Activated T-cell treated with anti-CD3 and anti-CD28 coated beads for 4 hours (primary cell): ENCODE data around the gene CCDC192.
"Not testable (repeated sequence)": the region's sequence is repeated elsewhere in the genome, so short reads cannot be mapped to it uniquely, and the experiment has no call there.

ENCODE experiments used
- DNase-seq: peaks from one replicate; pipeline ENCODE4 v3.0.0-alpha.2; 2020

CCDC192 gene

GRCh38 chr5:127810707-127811490 is 107.7 kb downstream of the CCDC192 start:
- no peak for DNase-seq

GRCh38 chr5:127812570-127812969 is 109.4 kb downstream of the CCDC192 start:
- no peak for DNase-seq

- DNase-seq, result no peak
Observed at GRCh38 chr5:127813633-127814587, 110.7 kb downstream of the CCDC192 start.

DNA sequence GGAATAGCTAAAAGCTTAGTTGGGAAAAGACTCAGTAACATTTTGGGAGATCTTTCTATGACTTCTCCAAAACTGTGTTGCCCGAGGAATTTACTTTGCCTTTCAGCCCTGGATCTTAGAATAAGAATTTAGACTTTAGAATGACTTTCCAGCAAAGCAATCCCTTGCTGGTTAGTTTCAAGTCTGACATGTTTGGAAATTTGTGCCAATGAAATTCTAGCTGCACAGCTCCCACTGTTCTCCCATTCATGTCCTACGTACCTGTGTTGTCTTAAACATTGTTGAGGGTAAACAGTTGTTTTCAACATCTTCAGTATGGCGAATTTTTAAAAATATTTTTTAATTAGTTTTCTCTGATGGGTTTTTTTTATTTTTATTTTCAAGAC is 111.4 kb downstream of the CCDC192 start:
- DNase-seq, result no peak

- no peak for DNase-seq
Observed at GRCh38 chr5:127820910-127821553, 117.8 kb downstream of the CCDC192 start.

GRCh38 chr5:127821896-127822295 is 118.7 kb downstream of the CCDC192 start:
- no peak for DNase-seq

DNA sequence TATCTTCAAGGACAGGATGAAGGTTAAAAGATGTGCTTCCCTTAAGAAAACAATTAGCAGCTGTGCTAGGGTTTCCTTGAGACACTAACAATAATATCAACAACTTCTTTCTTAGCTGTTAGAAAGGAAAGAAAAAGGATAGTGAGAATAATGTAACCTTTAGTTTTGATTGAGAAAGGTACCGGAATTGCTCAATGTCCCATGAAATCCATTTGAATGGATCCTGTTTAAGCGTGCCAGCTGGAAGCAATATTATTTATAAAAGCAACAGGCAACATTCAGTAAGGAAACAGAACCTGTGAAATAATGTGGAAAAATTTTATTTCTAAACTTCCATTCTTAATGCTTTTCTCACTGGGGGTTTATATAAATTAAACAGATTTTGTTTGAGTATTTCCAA is 120.9 kb downstream of the CCDC192 start:
- no peak for DNase-seq

GRCh38 chr5:127826011-127826410 is 122.8 kb downstream of the CCDC192 start:
- no peak for DNase-seq

- no peak for DNase-seq
Observed at GRCh38 chr5:127827451-127827850, 124.3 kb downstream of the CCDC192 start.

GRCh38 chr5:127830157-127830556 is 127.0 kb downstream of the CCDC192 start:
- no peak for DNase-seq

DNA sequence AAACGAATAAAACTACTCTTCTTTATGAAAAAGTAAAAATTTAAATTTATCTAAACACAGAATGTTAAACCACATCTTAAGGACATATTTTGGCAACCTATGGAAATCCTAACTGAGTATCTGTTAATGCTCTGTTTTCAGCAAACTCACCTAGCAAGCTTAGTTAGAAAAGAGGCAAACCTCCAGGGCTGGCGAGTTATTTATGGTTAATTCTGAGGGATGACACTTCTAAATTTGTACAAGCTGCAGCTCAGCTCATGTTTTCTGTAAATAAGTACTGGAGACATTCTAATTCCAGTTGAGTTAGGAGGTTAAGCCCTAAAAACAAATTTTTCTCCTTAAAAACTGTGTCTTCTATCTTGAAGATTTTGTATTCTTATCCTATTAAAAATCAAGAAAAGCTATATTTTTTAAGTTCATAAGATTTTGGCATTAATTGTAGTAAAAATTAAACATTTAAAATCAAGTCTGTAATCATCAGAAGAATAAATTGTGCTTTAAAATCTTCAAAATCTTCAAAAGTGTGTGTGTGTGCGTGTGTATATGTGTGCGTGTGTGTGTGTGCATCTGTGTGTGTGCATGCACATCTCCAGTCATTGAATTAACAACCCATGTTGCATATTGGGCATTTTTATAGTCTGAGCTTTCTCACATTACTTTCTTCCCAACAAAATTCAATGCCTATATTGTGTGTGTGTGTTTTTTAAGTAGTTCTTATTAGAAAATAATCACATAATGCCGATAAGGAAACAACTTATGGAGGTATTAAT is 127.8 kb downstream of the CCDC192 start:
- DNase-seq, result no peak

GRCh38 chr5:127832067-127832466 is 128.9 kb downstream of the CCDC192 start:
- DNase-seq, result no peak

DNA sequence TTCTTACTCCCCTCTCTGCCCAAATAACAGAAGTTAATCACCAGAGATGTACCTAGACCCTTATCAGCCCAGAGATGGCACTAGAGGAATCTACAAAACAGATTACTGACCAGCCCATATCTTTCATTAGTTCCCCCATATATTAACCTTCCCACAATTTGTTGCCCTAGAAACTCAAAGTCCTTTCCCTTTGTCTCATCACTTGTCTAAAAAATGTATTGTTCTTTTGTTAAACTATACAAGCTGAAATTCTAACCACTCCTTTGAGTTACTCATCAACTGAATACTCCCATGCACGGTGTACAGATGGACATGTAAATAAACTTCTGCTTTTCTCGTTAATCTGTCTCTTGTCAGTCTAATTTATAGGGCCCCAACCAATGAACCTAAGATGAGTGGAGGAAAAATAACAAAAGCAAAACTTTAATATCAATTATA is 130.9 kb downstream of the CCDC192 start:
- DNase-seq, result no peak

DNA sequence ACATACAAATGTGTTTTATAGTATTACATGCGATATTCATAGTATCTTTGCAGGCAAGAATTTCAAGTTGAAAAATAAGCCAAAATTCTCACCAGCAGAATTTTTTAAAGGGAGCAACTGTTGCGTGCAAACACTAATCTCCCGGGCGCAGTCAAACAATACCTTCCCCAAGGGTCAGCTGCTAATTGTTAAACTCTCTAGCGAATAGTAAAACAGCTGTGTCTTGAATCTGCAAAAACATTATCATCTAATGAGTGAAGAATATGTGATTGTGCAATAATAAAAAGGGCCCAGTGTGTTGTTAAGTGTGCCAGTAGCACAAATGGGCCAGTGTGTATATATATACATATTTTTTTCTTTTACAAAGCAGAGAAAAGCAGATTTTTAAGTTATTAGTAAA is 131.4 kb downstream of the CCDC192 start:
- DNase-seq, result no peak

GRCh38 chr5:127838661-127839060 is 135.5 kb downstream of the CCDC192 start:
- DNase-seq, result no peak

- no peak for DNase-seq
Observed at GRCh38 chr5:127839072-127839471, 135.9 kb downstream of the CCDC192 start.

GRCh38 chr5:127839496-127840197 is 136.5 kb downstream of the CCDC192 start:
- no peak for DNase-seq

DNA sequence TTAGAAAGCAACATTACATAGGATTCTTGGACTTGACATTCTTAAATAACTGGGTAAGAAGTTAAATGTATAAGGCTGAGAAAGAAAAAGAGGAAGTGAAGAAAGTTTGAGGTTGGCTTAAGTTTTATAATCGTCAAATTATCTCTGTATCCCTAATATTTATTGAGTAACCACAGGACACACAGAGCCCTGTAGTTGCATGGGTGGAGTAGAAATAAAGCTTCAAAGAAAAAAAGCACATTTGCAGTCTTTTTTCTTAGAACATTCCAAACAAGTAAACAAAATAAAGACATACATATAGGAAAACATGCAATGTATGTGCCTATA is 137.0 kb downstream of the CCDC192 start:
- DNase-seq, result no peak

DNA sequence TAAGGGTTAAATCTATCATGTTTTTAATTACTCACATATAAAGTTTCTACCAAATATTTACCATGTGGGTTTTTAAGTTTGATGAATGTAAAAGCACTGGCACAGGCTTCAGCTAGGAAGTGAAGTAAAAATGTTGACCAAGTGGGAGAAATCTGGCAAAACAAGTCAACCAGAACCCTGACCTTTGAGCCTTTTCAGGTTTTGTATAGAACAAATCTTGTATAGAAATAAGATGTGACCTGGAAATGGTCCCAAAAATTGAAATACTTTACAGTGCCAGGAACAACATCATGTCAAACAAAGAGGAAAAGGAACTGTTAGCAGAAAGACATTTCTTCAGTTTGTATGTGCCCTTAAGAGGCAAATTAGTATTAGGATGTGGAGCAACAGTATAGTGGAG is 137.6 kb downstream of the CCDC192 start:
- no peak for DNase-seq

- no peak for DNase-seq
Observed at GRCh38 chr5:127844581-127845021, 141.4 kb downstream of the CCDC192 start.

GRCh38 chr5:127846884-127847283 is 143.7 kb downstream of the CCDC192 start:
- DNase-seq, result no peak

GRCh38 chr5:127847641-127848040 is 144.4 kb downstream of the CCDC192 start:
- not testable (repeated sequence) for DNase-seq
